ENCODE data around the gene TMOD2.

GRCh38 chr15:51861557-51862359 is 110.4 kb downstream of the TMOD2 start:
- no peak for TF ChIP-seq POLR2AphosphoS5 (IDR thresholded peaks at IDR 0.05; ENCODE audit: low read depth, low read length)
- no peak for TF ChIP-seq POLR2A (IDR thresholded peaks at IDR 0.05; ENCODE audit: low read depth, low read length)

Measured in GM12891 (cell line).